ENCODE results near the gene SRRD.

GRCh38 chr22:26487996-26488395, 4.3 kb downstream of the SRRD start:
- TF ChIP-seq, protein P1, sequence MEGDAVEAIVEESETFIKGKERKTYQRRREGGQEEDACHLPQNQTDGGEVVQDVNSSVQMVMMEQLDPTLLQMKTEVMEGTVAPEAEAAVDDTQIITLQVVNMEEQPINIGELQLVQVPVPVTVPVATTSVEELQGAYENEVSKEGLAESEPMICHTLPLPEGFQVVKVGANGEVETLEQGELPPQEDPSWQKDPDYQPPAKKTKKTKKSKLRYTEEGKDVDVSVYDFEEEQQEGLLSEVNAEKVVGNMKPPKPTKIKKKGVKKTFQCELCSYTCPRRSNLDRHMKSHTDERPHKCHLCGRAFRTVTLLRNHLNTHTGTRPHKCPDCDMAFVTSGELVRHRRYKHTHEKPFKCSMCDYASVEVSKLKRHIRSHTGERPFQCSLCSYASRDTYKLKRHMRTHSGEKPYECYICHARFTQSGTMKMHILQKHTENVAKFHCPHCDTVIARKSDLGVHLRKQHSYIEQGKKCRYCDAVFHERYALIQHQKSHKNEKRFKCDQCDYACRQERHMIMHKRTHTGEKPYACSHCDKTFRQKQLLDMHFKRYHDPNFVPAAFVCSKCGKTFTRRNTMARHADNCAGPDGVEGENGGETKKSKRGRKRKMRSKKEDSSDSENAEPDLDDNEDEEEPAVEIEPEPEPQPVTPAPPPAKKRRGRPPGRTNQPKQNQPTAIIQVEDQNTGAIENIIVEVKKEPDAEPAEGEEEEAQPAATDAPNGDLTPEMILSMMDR (conservative IDR thresholded peaks at IDR 0.05): no peak
- no peak for TF ChIP-seq EZH2 (IDR thresholded peaks at IDR 0.05; ENCODE audit: low read depth)
